ENCODE results near the gene PARVB. TPM values are rescaled to one million over a fixed set of nuclear protein-coding genes. Genes with fewer than 3 reads are reported as not detected.
"Not testable (repeated sequence)": the region's sequence is repeated elsewhere in the genome, so short reads cannot be mapped to it uniquely, and the experiment has no call there.

Gene PARVB
- total RNA-seq, 1 donor = 23.3 TPM

GRCh38 chr22:44050766-44051355, 26.8 kb downstream of the PARVB start:
- no peak overlapping the region for H3K4me3 ChIP-seq (ENCODE audit: low read length)
- peaks cover 5% of the 10 kb centered on the region for H3K4me1 ChIP-seq (ENCODE audit: insufficient read depth, low read length)
- H3K9me3 ChIP-seq (ENCODE audit: low read depth, low read length) = no peaks in the 10 kb centered on the region
- H3K27me3 ChIP-seq (ENCODE audit: insufficient read depth, low read length) = no peaks in the 10 kb centered on the region

GRCh38 chr22:44051358-44051757, 27.3 kb downstream of the PARVB start:
- no peaks in the 10 kb centered on the region for H3K9me3 ChIP-seq (ENCODE audit: low read depth, low read length)
- peaks cover 5% of the 10 kb centered on the region for H3K4me1 ChIP-seq (ENCODE audit: insufficient read depth, low read length)
- no peaks in the 10 kb centered on the region for H3K27me3 ChIP-seq (ENCODE audit: insufficient read depth, low read length)
- H3K4me3 ChIP-seq (ENCODE audit: low read length) = no peak overlapping the region

GRCh38 chr22:44051961-44052360, 27.9 kb downstream of the PARVB start:
- Histone ChIP-seq H3K27me3 (ENCODE audit: insufficient read depth, low read length) (no peaks in the 10 kb centered on the region), H3K4me1 (ENCODE audit: insufficient read depth, low read length) (peaks cover 5% of the 10 kb centered on the region), H3K4me3 (ENCODE audit: low read length) (no peak overlapping the region), H3K9me3 (ENCODE audit: low read depth, low read length) (no peaks in the 10 kb centered on the region)

GRCh38 chr22:44055805-44056204, 31.7 kb downstream of the PARVB start:
- H3K27me3 ChIP-seq (ENCODE audit: insufficient read depth, low read length) = no peaks in the 10 kb centered on the region
- no peaks in the 10 kb centered on the region for H3K4me1 ChIP-seq (ENCODE audit: insufficient read depth, low read length)
- no peak overlapping the region for H3K4me3 ChIP-seq (ENCODE audit: low read length)
- H3K9me3 ChIP-seq (ENCODE audit: low read depth, low read length) = no peaks in the 10 kb centered on the region

GRCh38 chr22:44056649-44057048, 32.5 kb downstream of the PARVB start:
- not testable (repeated sequence) for H3K9me3 ChIP-seq (ENCODE audit: low read depth, low read length); H3K4me1 ChIP-seq (ENCODE audit: insufficient read depth, low read length); H3K27me3 ChIP-seq (ENCODE audit: insufficient read depth, low read length); H3K4me3 ChIP-seq (ENCODE audit: low read length)

GRCh38 chr22:44057401-44057987, 33.4 kb downstream of the PARVB start:
- H3K27me3 ChIP-seq (ENCODE audit: insufficient read depth, low read length) = no peaks in the 10 kb centered on the region
- H3K9me3 ChIP-seq (ENCODE audit: low read depth, low read length) = no peaks in the 10 kb centered on the region
- no peaks in the 10 kb centered on the region for H3K4me1 ChIP-seq (ENCODE audit: insufficient read depth, low read length)
- H3K4me3 ChIP-seq (ENCODE audit: low read length) = no peak overlapping the region

GRCh38 chr22:44063462-44064371, 39.6 kb downstream of the PARVB start:
- peaks cover 20% of the 10 kb centered on the region for H3K4me1 ChIP-seq (ENCODE audit: insufficient read depth, low read length)
- H3K27me3 ChIP-seq (ENCODE audit: insufficient read depth, low read length) = no peaks in the 10 kb centered on the region
- H3K9me3 ChIP-seq (ENCODE audit: low read depth, low read length) = no peaks in the 10 kb centered on the region
- no peak overlapping the region for H3K4me3 ChIP-seq (ENCODE audit: low read length)

- Histone ChIP-seq H3K9me3 (ENCODE audit: low read depth, low read length) (no peaks in the 10 kb centered on the region), H3K4me3 (ENCODE audit: low read length) (no peak overlapping the region), H3K4me1 (ENCODE audit: insufficient read depth, low read length) (peaks cover 29% of the 10 kb centered on the region), H3K27me3 (ENCODE audit: insufficient read depth, low read length) (no peaks in the 10 kb centered on the region)
Observed at GRCh38 chr22:44067033-44067432, 42.9 kb downstream of the PARVB start.

- Histone ChIP-seq H3K27me3 (ENCODE audit: insufficient read depth, low read length) (no peaks in the 10 kb centered on the region), H3K9me3 (ENCODE audit: low read depth, low read length) (no peaks in the 10 kb centered on the region), H3K4me3 (ENCODE audit: low read length) (no peak overlapping the region), H3K4me1 (ENCODE audit: insufficient read depth, low read length) (peaks cover 29% of the 10 kb centered on the region)
Observed at GRCh38 chr22:44067901-44068300, 43.8 kb downstream of the PARVB start.

GRCh38 chr22:44068422-44069191, 44.5 kb downstream of the PARVB start:
- Histone ChIP-seq H3K4me3 (ENCODE audit: low read length) (no peak overlapping the region), H3K4me1 (ENCODE audit: insufficient read depth, low read length) (peaks cover 28% of the 10 kb centered on the region), H3K27me3 (ENCODE audit: insufficient read depth, low read length) (no peaks in the 10 kb centered on the region), H3K9me3 (ENCODE audit: low read depth, low read length) (no peaks in the 10 kb centered on the region)

- Histone ChIP-seq H3K9me3 (ENCODE audit: low read depth, low read length) (no peaks in the 10 kb centered on the region), H3K4me3 (ENCODE audit: low read length) (no peak overlapping the region), H3K4me1 (ENCODE audit: insufficient read depth, low read length) (peaks cover 23% of the 10 kb centered on the region), H3K27me3 (ENCODE audit: insufficient read depth, low read length) (no peaks in the 10 kb centered on the region)
Observed at GRCh38 chr22:44070029-44070428, 45.9 kb downstream of the PARVB start.

GRCh38 chr22:44071781-44072326, 47.8 kb downstream of the PARVB start:
- Histone ChIP-seq H3K4me1 (ENCODE audit: insufficient read depth, low read length) (peaks cover 23% of the 10 kb centered on the region), H3K27me3 (ENCODE audit: insufficient read depth, low read length) (no peaks in the 10 kb centered on the region), H3K4me3 (ENCODE audit: low read length) (no peak overlapping the region), H3K9me3 (ENCODE audit: low read depth, low read length) (no peaks in the 10 kb centered on the region)

- no peaks in the 10 kb centered on the region for H3K27me3 ChIP-seq (ENCODE audit: insufficient read depth, low read length)
- H3K4me1 ChIP-seq (ENCODE audit: insufficient read depth, low read length) = peaks cover under 1% of the 10 kb centered on the region
- no peaks in the 10 kb centered on the region for H3K9me3 ChIP-seq (ENCODE audit: low read depth, low read length)
- no peak overlapping the region for H3K4me3 ChIP-seq (ENCODE audit: low read length)
Observed at GRCh38 chr22:44074337-44074984, 50.4 kb downstream of the PARVB start.

GRCh38 chr22:44075022-44075421, 50.9 kb downstream of the PARVB start:
- Histone ChIP-seq H3K4me3 (ENCODE audit: low read length) (no peak overlapping the region), H3K27me3 (ENCODE audit: insufficient read depth, low read length) (no peaks in the 10 kb centered on the region), H3K4me1 (ENCODE audit: insufficient read depth, low read length) (no peaks in the 10 kb centered on the region), H3K9me3 (ENCODE audit: low read depth, low read length) (no peaks in the 10 kb centered on the region)
